Subcutaneous adipose tissue (tissue), 4 donors: ENCODE measurements around the gene DPEP3. TPM values are rescaled to one million over a fixed set of nuclear protein-coding genes. Genes with fewer than 3 reads are reported as not detected.

Experiments
- total RNA-seq, 4 donors: library from RNA; depleted of rRNA; stranded (reverse); fragments of >200 nt; gene quantifications; one replicate each; pipeline ENCODE4 v1.1.0, GENCODE V29; 2016
- TF ChIP-seq, protein P1 (sequence below): fragments of 450-650 bp; IDR thresholded peaks from one replicate; pipeline ENCODE4 v1.5.1; 2016; ENCODE audit warnings: low read depth, mild to moderate bottlenecking, control low read depth, antibody characterized with exemption, moderate library complexity

Gene DPEP3
- total RNA-seq, 4 donors from 2014 or later, result 0.22 TPM; not detected in 3

DNA sequence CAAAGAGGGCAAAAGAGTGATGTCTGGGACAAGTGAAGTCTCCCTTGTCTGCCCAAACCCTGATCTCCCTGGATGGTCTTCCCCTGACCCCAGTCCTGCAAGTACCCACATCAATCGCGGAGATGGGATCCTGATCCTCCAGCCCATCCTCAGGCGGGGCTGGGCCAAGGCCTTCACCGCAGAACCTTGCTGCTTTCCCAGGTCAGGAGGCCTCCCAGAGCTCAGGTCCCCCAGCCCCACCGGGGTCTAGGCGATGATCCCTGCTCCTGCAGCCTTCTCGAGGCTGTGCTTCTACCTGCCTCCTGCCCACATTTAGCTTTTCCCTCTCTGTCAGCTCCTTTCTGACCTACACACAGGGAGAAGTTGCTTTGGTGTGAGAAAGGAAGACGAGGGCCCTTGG is 18.2 kb downstream of the DPEP3 start:
- TF ChIP-seq, protein P1, sequence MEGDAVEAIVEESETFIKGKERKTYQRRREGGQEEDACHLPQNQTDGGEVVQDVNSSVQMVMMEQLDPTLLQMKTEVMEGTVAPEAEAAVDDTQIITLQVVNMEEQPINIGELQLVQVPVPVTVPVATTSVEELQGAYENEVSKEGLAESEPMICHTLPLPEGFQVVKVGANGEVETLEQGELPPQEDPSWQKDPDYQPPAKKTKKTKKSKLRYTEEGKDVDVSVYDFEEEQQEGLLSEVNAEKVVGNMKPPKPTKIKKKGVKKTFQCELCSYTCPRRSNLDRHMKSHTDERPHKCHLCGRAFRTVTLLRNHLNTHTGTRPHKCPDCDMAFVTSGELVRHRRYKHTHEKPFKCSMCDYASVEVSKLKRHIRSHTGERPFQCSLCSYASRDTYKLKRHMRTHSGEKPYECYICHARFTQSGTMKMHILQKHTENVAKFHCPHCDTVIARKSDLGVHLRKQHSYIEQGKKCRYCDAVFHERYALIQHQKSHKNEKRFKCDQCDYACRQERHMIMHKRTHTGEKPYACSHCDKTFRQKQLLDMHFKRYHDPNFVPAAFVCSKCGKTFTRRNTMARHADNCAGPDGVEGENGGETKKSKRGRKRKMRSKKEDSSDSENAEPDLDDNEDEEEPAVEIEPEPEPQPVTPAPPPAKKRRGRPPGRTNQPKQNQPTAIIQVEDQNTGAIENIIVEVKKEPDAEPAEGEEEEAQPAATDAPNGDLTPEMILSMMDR, result no peak

DNA sequence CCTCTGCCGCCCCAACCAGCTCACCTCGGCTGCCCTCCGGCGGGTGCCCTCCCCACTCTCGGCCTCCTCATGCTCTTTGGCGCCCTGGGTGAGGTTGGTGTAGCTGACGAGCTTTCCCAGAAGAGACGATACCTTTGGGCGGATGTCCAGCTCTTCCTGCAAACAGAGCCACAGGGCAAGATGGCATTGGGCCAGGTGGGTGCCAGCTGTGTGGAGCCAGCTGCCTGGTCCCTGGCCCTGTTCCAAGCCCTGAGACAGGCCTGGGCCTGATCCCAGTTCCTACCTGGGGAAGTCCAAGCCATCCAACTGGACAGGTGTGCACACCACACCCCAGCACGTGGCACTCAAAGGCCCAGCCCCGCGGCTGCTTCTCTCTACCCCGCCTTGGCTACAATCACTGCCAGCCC is 18.7 kb downstream of the DPEP3 start:
- TF ChIP-seq, protein P1, result no peak

DNA sequence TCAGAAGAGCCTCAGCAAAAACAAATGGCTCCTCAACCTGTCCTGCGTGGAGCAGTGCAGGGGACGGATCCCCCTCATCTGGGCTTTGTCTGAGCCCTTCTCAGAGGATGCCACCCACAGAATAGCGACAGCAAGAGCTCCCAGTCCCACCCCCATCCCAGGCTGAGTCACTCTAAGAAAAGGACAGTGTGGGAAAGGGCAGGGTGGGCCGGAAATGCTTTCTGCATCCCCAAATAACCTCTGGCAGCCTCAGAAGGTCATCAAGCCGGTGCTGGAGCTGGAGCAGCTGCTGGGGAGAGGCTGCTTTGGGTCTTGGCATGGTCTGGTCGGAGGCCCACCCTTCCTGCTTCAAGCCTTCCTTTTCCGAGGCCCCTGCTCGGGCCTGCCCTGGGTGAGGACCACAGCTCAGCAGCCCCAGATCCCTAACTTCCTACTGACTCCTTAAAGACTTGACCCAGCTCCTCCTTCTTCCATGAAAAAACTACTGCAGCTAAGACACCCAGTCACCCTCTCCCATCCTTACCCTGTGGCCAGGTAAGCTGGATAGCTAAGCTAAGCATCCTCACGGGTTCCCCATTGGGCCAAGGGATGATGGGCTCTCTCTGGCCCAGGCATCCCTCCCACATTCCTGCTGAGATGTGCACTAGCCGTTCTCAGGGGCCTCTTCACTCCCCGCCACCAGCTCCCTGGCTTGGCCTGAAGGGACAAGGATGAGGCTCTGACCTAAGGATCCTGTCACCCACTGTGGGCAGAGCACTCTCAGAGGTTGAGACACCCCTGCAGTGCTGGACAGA is 20.6 kb downstream of the DPEP3 start:
- TF ChIP-seq, protein P1, result no peak

DNA sequence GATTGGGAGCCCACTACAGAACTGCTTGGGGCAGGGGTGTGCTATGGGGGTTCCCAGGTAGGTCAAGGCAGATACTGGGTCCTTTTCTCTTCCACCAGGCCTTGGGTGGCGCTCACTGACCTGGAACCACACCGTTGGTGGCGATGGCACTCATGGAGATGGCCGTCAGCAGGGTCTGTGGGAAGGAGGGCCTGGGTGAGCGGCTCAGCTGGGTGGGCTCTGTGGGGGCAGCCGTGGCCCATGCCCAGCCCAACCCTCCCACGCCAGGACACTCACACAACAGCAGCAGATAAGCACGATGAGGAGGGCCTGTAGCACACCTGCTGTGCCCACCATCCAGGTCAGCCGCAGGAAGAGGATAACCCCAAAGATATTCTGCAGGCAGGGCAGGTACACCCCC is 22.7 kb downstream of the DPEP3 start:
- TF ChIP-seq, protein P1, result no peak

DNA sequence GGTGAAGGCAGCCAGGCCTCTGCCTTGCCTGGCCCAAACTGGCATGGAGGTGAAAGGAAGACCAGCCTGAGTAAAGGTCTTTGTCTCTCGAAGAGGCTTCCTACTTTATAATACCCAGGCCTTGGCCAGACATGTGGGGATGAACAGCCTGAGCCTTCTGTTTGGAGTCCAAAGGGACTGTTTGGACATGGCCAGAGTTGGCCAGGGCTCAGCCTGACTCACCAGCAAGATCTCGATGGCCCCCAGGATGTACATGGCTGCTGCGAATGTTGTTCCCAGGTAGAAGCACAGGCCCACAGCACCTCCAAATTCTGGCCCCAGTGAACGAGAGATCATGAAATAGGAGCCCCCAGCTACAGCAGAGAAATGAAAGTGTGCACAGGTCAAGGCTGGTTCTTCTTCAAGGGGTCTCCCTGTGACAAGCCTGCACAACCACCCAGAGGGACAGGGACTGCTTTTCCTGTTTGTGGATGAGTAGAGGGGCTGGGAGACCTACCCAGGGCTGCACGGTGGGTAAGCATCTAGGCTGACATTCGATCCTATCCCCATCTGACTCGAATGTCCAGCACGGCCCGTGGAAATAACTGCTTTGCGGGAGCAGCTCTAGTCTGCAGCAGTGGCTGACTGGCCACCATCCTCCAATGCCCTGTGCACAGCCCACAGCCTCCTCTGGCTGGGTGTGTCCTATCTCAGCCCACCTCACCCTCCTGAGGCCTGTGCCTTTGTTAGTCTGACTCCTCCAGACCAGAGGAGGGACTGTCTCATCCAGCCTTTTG is 25.7 kb downstream of the DPEP3 start:
- TF ChIP-seq, protein P1, result no peak

DNA sequence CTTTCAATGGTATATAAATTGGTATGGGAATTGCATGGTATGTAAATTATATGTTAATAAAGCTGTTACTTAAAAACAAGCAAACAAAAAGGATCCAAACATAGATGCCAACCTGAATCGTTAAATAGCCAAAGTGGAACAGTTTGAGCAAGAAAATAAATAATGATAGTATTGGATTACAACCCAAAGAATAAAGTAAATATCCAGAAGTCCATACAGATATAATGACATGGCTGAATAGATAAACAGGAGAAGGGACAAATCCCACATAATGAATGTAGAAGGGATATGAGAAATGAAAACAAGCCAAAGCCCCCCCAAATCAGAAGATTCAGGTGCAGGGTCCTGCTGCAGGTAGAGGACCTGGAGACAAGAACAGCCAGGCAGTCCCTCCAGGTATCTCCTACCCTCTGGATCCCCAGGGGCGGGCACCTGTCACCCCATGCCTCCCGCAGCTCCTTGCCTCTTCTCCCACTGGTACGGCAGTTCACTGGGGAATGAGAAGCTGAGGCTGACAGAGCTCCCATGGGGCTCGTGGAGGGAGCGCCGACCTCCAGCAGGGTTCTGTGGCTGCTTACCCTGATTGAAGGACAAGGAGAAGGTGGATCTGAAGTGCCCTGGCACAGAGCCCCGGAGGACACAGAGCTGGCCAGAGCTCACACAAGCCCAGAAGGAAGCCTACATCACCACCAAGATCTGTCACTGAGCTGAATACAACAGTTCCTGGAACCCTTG is 26.5 kb downstream of the DPEP3 start:
- TF ChIP-seq, protein P1, result no peak

DNA sequence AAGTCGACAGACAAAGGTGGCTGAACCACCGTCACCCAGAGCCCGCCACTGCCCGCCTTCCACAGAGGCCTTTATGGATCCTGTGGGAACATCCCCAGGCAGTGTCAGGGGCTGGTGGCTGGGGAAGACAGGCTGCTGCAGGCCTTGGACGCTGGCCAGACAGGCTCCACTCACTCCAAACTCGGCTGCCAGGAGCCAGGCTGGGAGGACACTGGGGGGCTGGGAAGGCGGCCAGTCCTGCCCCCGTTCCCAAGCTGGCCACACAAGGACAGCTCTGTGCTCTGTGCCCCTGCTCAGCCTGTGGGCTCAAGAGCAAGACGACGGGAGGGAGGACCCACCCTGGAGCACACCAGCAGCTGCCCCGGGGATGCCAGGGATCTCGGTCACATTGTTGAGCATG is 28.8 kb downstream of the DPEP3 start:
- TF ChIP-seq, protein P1, result no peak
